Stimulated activated CD8-positive, alpha-beta memory T cell treated with anti-CD3 and anti-CD28 coated beads, Interleukin-4, amount 100 ng/mL, for 48 hours (primary cell): ENCODE measurements around the gene FAM3A.
A peak's percentile ranks its signal among the peaks of the same experiment; 100 is the strongest.

Experiments used
- DNase-seq: peaks from one replicate; pipeline ENCODE4 v3.0.0-alpha.2; 2020

Gene FAM3A

GRCh38 chrX:154458954-154459778 lies 56.9 kb downstream of the FAM3A start:
- DNase-seq, result peak; percentile 29

GRCh38 chrX:154458116-154458953 lies 57.7 kb downstream of the FAM3A start, which contains the start of gene PLXNA3:
Gene PLXNA3 (plus strand): TSS chrX:154458281. CDS start chrX:154460184, 1,903 bp downstream.
- peak; percentile 68 for DNase-seq

- DNase-seq, result peak; percentile 58
Observed at GRCh38 chrX:154457491-154458115, 58.4 kb downstream of the FAM3A start.
